ENCODE data around the gene GLA. TPM values are rescaled to one million over a fixed set of nuclear protein-coding genes. Genes with fewer than 3 reads are reported as not detected.

GLA gene
- total and polyA plus RNA-seq, 4 donors = 9.5 to 16.3 (median 13.2) TPM

DNA sequence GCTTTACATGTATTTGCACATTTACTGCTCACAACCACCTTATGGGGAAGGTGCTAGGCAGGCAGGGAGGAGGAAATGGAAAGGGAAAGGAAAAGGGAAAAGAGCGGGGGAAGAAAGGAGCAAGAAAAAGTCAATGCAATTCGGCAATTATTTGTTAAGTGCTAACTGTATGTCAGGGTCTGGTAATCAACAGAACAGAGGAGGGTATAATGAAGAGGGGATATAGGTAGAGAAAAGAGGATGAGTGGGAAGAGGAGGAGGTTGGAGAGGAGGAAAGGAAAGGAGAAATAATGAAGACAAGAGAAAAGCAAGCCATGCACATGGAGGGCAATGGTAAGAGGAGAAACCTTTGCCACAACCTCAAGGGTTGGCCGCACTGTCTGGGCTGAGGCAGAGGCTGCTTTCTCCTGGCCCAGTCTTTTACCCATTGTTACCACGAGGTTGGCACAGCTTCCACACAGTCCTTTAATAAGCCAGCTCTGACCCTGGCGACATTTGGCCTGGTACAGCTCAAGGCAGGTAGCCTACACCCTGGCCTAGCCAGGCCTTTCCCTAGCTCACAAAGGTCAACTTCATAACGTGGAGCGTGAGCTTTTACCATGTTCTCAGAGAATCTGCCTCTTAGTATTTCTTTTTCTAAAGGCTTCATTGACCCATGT, 22.6 kb downstream of the GLA start:
- Histone ChIP-seq H3K9ac (ENCODE audit: low read depth in 1 of 2, low read length in 2 of 2) (no peak overlapping the region), H3K9me3 (ENCODE audit: control insufficient read depth in 4 of 4, low read length in 3 of 4) (no peaks in the 10 kb centered on the region), H3K27me3 (ENCODE audit: control insufficient read depth in 4 of 4, insufficient read depth in 4 of 4, low read length in 3 of 4) (no peaks in the 10 kb centered on the region), H3K4me1 (ENCODE audit: control insufficient read depth in 4 of 4, insufficient read depth in 4 of 4, low read length in 3 of 4) (no peaks in the 10 kb centered on the region), H3K4me3 (ENCODE audit: low read depth in 1 of 3, low read length in 3 of 3) (no peak overlapping the region), H3K27ac (ENCODE audit: low read depth in 1 of 2, low read length in 2 of 2) (no peak overlapping the region), H3K36me3 (ENCODE audit: control insufficient read depth in 4 of 4, insufficient read depth in 3 of 4, low read depth in 1 of 4, low read length in 3 of 4) (no peaks in the 10 kb centered on the region)
- TF ChIP-seq REST (IDR thresholded peaks at IDR 0.05) (no peak), RAD21 (IDR thresholded peaks at IDR 0.05) (no peak), MAX (IDR thresholded peaks at IDR 0.05) (no peak), HNF4G (IDR thresholded peaks at IDR 0.05) (no peak), RXRA (IDR thresholded peaks at IDR 0.05) (no peak), SP1 (IDR thresholded peaks at IDR 0.05) (no peak), HNF4A (conservative IDR thresholded peaks at IDR 0.05) (no peak), EGR1 (IDR thresholded peaks at IDR 0.05; ENCODE audit: low read depth in 2 of 2) (no peak), NR2F2 (IDR thresholded peaks at IDR 0.05) (no peak)
- TF ChIP-seq, protein P1, sequence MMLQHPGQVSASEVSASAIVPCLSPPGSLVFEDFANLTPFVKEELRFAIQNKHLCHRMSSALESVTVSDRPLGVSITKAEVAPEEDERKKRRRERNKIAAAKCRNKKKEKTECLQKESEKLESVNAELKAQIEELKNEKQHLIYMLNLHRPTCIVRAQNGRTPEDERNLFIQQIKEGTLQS (IDR thresholded peaks at IDR 0.05) = no peak
- TF ChIP-seq, protein P2, sequence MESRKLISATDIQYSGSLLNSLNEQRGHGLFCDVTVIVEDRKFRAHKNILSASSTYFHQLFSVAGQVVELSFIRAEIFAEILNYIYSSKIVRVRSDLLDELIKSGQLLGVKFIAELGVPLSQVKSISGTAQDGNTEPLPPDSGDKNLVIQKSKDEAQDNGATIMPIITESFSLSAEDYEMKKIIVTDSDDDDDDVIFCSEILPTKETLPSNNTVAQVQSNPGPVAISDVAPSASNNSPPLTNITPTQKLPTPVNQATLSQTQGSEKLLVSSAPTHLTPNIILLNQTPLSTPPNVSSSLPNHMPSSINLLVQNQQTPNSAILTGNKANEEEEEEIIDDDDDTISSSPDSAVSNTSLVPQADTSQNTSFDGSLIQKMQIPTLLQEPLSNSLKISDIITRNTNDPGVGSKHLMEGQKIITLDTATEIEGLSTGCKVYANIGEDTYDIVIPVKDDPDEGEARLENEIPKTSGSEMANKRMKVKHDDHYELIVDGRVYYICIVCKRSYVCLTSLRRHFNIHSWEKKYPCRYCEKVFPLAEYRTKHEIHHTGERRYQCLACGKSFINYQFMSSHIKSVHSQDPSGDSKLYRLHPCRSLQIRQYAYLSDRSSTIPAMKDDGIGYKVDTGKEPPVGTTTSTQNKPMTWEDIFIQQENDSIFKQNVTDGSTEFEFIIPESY (IDR thresholded peaks at IDR 0.05) = no peak
- no peak for DNase-seq (ENCODE audit: low spot score)
- 78% methylated on average over 7 of the region's 7 CpGs for WGBS

GRCh38 chrX:101383679-101384205, 24.0 kb downstream of the GLA start:
- Histone ChIP-seq H3K36me3 (ENCODE audit: control insufficient read depth in 4 of 4, insufficient read depth in 3 of 4, low read depth in 1 of 4, low read length in 3 of 4) (no peaks in the 10 kb centered on the region), H3K4me3 (ENCODE audit: low read depth in 1 of 3, low read length in 3 of 3) (no peak overlapping the region), H3K27me3 (ENCODE audit: control insufficient read depth in 4 of 4, insufficient read depth in 4 of 4, low read length in 3 of 4) (no peaks in the 10 kb centered on the region), H3K27ac (ENCODE audit: low read depth in 1 of 2, low read length in 2 of 2) (no peak overlapping the region), H3K4me1 (ENCODE audit: control insufficient read depth in 4 of 4, insufficient read depth in 4 of 4, low read length in 3 of 4) (no peaks in the 10 kb centered on the region), H3K9ac (ENCODE audit: low read depth in 1 of 2, low read length in 2 of 2) (no peak overlapping the region), H3K9me3 (ENCODE audit: control insufficient read depth in 4 of 4, low read length in 3 of 4) (no peaks in the 10 kb centered on the region)
- TF ChIP-seq, protein P2 (IDR thresholded peaks at IDR 0.05) = no peak
- no peak for TF ChIP-seq RAD21 (IDR thresholded peaks at IDR 0.05)
- no peak for TF ChIP-seq FOXA2 (IDR thresholded peaks at IDR 0.05)
- TF ChIP-seq MAX (IDR thresholded peaks at IDR 0.05) = no peak
- TF ChIP-seq NR2F2 (IDR thresholded peaks at IDR 0.05) = no peak
- no peak for TF ChIP-seq TAF1 (conservative IDR thresholded peaks at IDR 0.05)
- no peak for TF ChIP-seq HNF4G (IDR thresholded peaks at IDR 0.05)
- no peak for TF ChIP-seq FOXA1 (IDR thresholded peaks at IDR 0.05)
- TF ChIP-seq JUND (IDR thresholded peaks at IDR 0.05) = no peak
- TF ChIP-seq CTCF (IDR thresholded peaks at IDR 0.05; ENCODE audit: low read depth, low read length, missing input control) = no peak
- no peak for TF ChIP-seq YY1 (IDR thresholded peaks at IDR 0.05)
- TF ChIP-seq SP1 (IDR thresholded peaks at IDR 0.05) = no peak
- no peak for TF ChIP-seq GABPA (IDR thresholded peaks at IDR 0.05 in 1 of 2, conservative IDR thresholded peaks at IDR 0.05 in 1 of 2)
- TF ChIP-seq, protein P1 (IDR thresholded peaks at IDR 0.05) = no peak
- no peak for TF ChIP-seq RXRA (IDR thresholded peaks at IDR 0.05)
- no peak for DNase-seq (ENCODE audit: low spot score)
- 70% methylated on average over 4 of the region's 4 CpGs for WGBS

Data from liver (tissue), 9 donors.